Measurements from ENCODE around the gene COL2A1. TPM values are rescaled to one million over a fixed set of nuclear protein-coding genes. Genes with fewer than 3 reads are reported as not detected.

Gene COL2A1
- total RNA-seq, 3 donors from 2014 or later: 1.6 to 3.2 TPM; not detected in 1

DNA sequence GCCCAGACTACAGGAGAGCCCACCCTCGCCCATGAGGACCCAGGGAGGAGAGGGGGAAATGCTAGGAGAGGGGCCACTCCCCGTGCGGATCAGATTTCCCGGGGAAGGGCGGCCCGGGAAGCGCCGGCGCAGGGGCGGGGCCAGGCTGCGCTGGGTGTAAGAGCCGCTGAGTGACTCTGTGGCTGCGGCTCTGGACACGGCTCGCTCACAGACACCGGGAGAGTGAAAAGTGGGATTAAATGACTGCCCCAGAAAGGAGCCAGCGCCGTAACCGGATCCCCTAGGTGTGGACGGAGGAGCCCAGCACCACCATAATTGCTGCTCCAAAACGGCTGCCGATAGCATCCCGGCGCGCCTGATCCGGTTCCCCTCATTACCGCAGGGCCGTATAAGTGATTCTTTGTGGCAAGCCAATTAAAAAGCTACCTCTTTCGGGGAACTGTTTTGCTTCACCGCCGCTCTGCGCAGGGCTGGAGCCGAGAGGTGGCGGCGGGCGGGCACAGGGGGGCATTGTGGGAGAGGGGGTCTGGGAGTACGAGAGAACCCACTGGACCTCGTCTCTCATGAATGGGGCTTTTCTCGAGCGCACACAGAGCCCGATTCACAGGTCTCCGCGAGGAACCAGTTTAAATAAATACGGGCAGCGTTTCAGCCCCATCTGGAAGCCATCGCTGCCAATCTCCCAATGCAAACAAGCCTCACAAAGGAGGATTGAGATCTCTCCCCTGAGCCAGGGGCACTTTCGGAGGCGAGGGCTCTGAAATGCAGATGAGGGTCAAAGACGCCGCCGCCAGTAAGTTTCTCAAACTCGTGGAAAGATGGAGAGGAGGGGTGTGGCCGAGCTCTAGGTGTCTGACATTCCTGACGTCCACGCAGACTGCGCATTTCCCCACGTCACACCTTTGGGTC lies 2.5 kb downstream of the COL2A1 start:
- peak overlapping the region; percentile 50 to 56 for H3K27ac ChIP-seq
- DNase-seq (ENCODE audit: low spot score in 2 of 2): peak in 1 of 2 donors; percentile 49
- H3K36me3 ChIP-seq: no peaks in the 10 kb centered on the region
- H3K27me3 ChIP-seq: peaks cover 7 to 35% of the 10 kb centered on the region in 2 donors
- intact Hi-C loops (cut with DNase I; ENCODE audit: low total_unique reads): no loop called here
- TF ChIP-seq, protein P1, sequence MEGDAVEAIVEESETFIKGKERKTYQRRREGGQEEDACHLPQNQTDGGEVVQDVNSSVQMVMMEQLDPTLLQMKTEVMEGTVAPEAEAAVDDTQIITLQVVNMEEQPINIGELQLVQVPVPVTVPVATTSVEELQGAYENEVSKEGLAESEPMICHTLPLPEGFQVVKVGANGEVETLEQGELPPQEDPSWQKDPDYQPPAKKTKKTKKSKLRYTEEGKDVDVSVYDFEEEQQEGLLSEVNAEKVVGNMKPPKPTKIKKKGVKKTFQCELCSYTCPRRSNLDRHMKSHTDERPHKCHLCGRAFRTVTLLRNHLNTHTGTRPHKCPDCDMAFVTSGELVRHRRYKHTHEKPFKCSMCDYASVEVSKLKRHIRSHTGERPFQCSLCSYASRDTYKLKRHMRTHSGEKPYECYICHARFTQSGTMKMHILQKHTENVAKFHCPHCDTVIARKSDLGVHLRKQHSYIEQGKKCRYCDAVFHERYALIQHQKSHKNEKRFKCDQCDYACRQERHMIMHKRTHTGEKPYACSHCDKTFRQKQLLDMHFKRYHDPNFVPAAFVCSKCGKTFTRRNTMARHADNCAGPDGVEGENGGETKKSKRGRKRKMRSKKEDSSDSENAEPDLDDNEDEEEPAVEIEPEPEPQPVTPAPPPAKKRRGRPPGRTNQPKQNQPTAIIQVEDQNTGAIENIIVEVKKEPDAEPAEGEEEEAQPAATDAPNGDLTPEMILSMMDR (IDR thresholded peaks at IDR 0.05): no peak
- no peak for TF ChIP-seq POLR2AphosphoS5 (IDR thresholded peaks at IDR 0.05)
- no peak for TF ChIP-seq POLR2A (IDR thresholded peaks at IDR 0.05)
- no peaks in the 10 kb centered on the region for H3K9me3 ChIP-seq
- H3K4me1 ChIP-seq: peaks cover 13 to 19% of the 10 kb centered on the region in 2 donors
- peak overlapping the region; percentile 34 to 71 (median 53) for H3K4me3 ChIP-seq

DNA sequence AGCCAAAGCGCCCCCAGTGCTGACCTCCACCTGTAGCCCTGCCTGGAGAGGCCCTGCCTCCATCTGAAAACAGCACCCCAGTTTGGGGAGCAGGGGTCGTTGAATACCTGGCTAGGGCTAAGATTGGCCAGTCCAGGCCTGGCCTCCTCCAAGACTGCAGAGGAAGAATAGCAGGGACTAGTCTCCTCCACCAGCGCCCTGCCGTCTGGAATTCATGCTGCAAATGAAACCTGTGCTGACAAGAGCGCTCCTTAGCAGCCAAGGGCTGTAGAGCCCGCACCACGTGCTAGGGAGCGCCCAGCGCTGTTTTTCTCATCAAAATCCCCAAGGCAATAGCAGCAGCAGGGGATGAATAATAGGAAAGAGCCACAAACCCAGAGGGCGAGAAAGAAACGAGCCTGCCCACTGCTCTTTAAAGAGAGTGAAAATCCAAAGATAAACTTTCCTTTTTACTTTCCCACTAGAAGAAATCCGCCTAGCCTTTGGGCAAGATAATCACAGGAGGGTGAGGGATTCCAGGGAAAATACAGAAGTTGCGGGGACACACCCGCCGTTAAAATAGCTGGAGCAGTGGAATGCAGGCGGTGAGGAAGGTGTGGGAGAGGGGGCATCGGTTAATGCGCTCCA lies 3.3 kb downstream of the COL2A1 start:
- H3K36me3 ChIP-seq: no peaks in the 10 kb centered on the region
- H3K27ac ChIP-seq: peak overlapping the region; percentile 50 to 56
- intact Hi-C loops (cut with DNase I; ENCODE audit: low total_unique reads): no loop called here
- TF ChIP-seq POLR2A (IDR thresholded peaks at IDR 0.05) (no peak), POLR2AphosphoS5 (IDR thresholded peaks at IDR 0.05) (no peak)
- TF ChIP-seq, protein P1 (IDR thresholded peaks at IDR 0.05): no peak
- H3K9me3 ChIP-seq: no peaks in the 10 kb centered on the region
- H3K27me3 ChIP-seq: peaks cover 7 to 35% of the 10 kb centered on the region in 2 donors
- peak; percentile 52 to 56 for DNase-seq (ENCODE audit: low spot score in 2 of 2)
- peaks cover 13 to 19% of the 10 kb centered on the region in 2 donors for H3K4me1 ChIP-seq
- H3K4me3 ChIP-seq: peak overlapping the region; percentile 34 to 71 (median 53)

DNA sequence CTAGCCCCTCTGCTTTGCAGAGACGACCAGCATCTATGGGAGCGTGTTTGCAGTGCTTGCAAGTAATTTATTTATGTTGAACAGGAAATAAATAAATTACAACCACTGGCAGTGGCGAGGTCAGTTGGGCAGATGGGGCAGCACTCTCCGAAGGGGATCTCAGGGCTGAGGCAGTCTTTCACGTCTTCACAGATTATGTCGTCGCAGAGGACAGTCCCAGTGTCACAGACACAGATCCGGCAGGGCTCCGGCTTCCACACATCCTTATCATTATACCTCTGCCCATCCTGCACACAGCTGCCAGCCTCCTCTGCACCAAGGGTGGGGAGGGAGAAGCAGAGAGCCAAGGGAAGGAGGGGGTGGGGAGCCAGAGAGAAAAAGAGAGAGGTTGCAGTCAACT lies 4.5 kb downstream of the COL2A1 start:
- peaks cover 13 to 19% of the 10 kb centered on the region in 2 donors for H3K4me1 ChIP-seq
- H3K9me3 ChIP-seq: no peaks in the 10 kb centered on the region
- intact Hi-C loops (cut with DNase I; ENCODE audit: low total_unique reads): no loop called here
- TF ChIP-seq, protein P1 (IDR thresholded peaks at IDR 0.05): no peak
- TF ChIP-seq POLR2A (IDR thresholded peaks at IDR 0.05) (no peak), POLR2AphosphoS5 (IDR thresholded peaks at IDR 0.05) (no peak)
- no peak for DNase-seq (ENCODE audit: low spot score in 2 of 2)
- H3K27ac ChIP-seq: no peak overlapping the region
- H3K4me3 ChIP-seq: no peak overlapping the region
- H3K36me3 ChIP-seq: no peaks in the 10 kb centered on the region
- peaks cover 3 to 29% of the 10 kb centered on the region in 2 donors for H3K27me3 ChIP-seq

DNA sequence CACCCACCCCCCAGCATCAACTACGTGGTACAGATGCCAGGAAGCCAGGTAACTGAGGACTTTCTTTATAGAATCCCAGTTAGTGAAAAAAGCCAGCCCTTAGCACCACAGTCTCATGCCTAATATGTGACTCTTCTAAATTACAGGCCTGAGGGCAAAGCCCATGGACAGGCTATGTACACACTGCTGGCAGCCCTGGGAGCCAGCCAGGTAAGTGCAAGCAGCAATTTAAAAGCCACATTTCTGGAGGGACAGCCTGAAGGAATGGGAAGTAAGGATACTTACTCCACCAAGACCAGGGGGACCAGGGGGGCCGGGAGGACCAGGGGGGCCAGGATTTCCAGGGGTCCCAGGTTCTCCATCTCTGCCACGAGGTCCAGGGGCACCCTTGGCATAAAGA lies 7.0 kb downstream of the COL2A1 start:
- no peak for DNase-seq (ENCODE audit: low spot score in 2 of 2)
- TF ChIP-seq POLR2AphosphoS5 (IDR thresholded peaks at IDR 0.05): no peak
- TF ChIP-seq POLR2A (IDR thresholded peaks at IDR 0.05): no peak
- TF ChIP-seq, protein P1 (IDR thresholded peaks at IDR 0.05): no peak
- no peak overlapping the region for H3K27ac ChIP-seq
- no peaks in the 10 kb centered on the region for H3K36me3 ChIP-seq
- H3K9me3 ChIP-seq: no peaks in the 10 kb centered on the region
- H3K4me1 ChIP-seq: peaks cover 4 to 5% of the 10 kb centered on the region in 2 donors
- intact Hi-C loops (cut with DNase I; ENCODE audit: low total_unique reads): no loop called here
- H3K27me3 ChIP-seq: peaks cover 0 to 7% of the 10 kb centered on the region in 2 donors
- H3K4me3 ChIP-seq: no peak overlapping the region

DNA sequence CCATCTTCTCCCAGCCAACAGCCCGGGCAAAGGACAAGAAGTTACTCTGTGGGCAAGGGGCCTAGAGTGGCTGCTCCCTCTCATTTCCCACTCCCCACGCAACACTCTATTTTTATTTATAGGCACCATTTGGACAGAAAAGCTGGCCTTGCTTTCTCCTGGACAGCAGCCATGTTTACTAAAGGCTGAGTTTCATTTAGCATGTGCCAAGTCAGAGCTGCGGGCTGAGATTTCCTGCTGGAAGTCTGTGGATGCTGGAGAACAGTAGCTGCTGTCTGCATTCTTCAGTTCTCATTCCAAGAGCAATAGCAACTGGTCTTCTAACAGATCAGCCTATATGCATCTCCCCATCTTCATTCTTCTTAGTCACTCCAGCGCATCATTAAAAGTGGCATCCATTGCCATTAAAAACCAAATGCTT lies 8.3 kb downstream of the COL2A1 start:
- Histone ChIP-seq H3K27me3 (no peaks in the 10 kb centered on the region), H3K27ac (no peak overlapping the region), H3K4me1 (peaks cover 1 to 3% of the 10 kb centered on the region in 2 donors), H3K4me3 (no peak overlapping the region), H3K36me3 (no peaks in the 10 kb centered on the region), H3K9me3 (no peaks in the 10 kb centered on the region)
- no peak for DNase-seq (ENCODE audit: low spot score in 2 of 2)
- TF ChIP-seq POLR2AphosphoS5 (IDR thresholded peaks at IDR 0.05): no peak
- TF ChIP-seq POLR2A (IDR thresholded peaks at IDR 0.05): no peak
- TF ChIP-seq, protein P1 (IDR thresholded peaks at IDR 0.05): no peak
- intact Hi-C loops (cut with DNase I; ENCODE audit: low total_unique reads): no loop called here
